Neural cell (in vitro differentiated cells): ENCODE data around the gene OSGEP. TPM values are rescaled to one million over a fixed set of nuclear protein-coding genes. Genes with fewer than 3 reads are reported as not detected.

Experiments
- H2AFZ ChIP-seq: fragments of 200-600, 300-800 bp; sonication (generic), shearing (Covaris generic); 2 replicates; pipeline ENCODE4 v1.6.0; 2014; ENCODE audit warnings: low read depth, mild to moderate bottlenecking, antibody characterized with exemption, low read length, moderate library complexity
- H3F3A ChIP-seq: fragments of 200-600 bp; shearing (Covaris generic); 2 replicates; pipeline ENCODE4 v1.6.1; 2016; ENCODE audit warnings: mild to moderate bottlenecking, moderate library complexity, mixed read lengths, antibody characterized with exemption, low read length; ENCODE audit not compliant: insufficient read depth, poor library complexity, severe bottlenecking
- H3K27ac ChIP-seq: fragments of 200-600, 300-800 bp; sonication (generic), shearing (Covaris generic); 2 replicates; pipeline ENCODE4 v1.5.1; 2014; ENCODE audit warnings: mild to moderate bottlenecking, low read length, moderate library complexity
- H3K27me3 ChIP-seq: fragments of 300-800, 200-600 bp; sonication (generic), shearing (Covaris generic); 2 replicates; pipeline ENCODE4 v1.6.0; 2014; ENCODE audit warnings: mild to moderate bottlenecking, low read depth, low read length, moderate library complexity; ENCODE audit not compliant: insufficient read depth
- H3K36me3 ChIP-seq: fragments of 300-800, 200-600 bp; sonication (generic), shearing (Covaris generic); 2 replicates; pipeline ENCODE4 v1.5.1; 2014; ENCODE audit warnings: mild to moderate bottlenecking, antibody characterized with exemption, low read length, moderate library complexity; ENCODE audit not compliant: insufficient read depth
- H3K4me2 ChIP-seq: fragments of 300-800, 200-600 bp; sonication (generic), shearing (Covaris generic); 2 replicates; pipeline ENCODE4 v1.6.0; 2014; ENCODE audit warnings: mild to moderate bottlenecking, low read length
- H3K4me3 ChIP-seq: fragments of 300-800, 200-600 bp; sonication (generic), shearing (Covaris generic); 2 replicates; pipeline ENCODE4 v1.5.1; 2014; ENCODE audit warnings: mild to moderate bottlenecking, low read length, moderate library complexity
- H3K79me2 ChIP-seq: fragments of 200-600 bp; shearing (Covaris generic); replicated peaks from 2 replicates; pipeline ENCODE4 v1.6.0; 2014; ENCODE audit warnings: mild to moderate bottlenecking, low read length, moderate library complexity; ENCODE audit not compliant: insufficient read depth
- H3K9ac ChIP-seq: fragments of 300-800, 200-600 bp; sonication (generic), shearing (Covaris generic); 2 replicates; pipeline ENCODE4 v1.6.1; 2016; ENCODE audit warnings: mild to moderate bottlenecking, low read length, mixed read lengths
- H3K9me2 ChIP-seq: fragments of 200-600 bp; shearing (Covaris generic); 2 replicates; pipeline ENCODE4 v1.6.1; 2016; ENCODE audit warnings: mild to moderate bottlenecking, low read length, mixed read lengths; ENCODE audit not compliant: insufficient read depth
- H3K9me3 ChIP-seq: fragments of 200-600, 300-800 bp; sonication (generic), shearing (Covaris generic); 2 replicates; pipeline ENCODE4 v1.6.1; 2016; ENCODE audit warnings: mild to moderate bottlenecking, mixed run types, low read length, moderate library complexity, mixed read lengths
- H4K20me1 ChIP-seq: fragments of 200-600 bp; shearing (Covaris generic); 2 replicates; pipeline ENCODE4 v1.6.1; 2016; ENCODE audit warnings: mild to moderate bottlenecking, mixed run types; ENCODE audit not compliant: insufficient read depth
- CTCF ChIP-seq: fragments of 450-650 bp; IDR thresholded peaks from 2 replicates; pipeline ENCODE4 v1.5.1; 2014; ENCODE audit warnings: antibody characterized with exemption, mild to moderate bottlenecking, moderate library complexity; ENCODE audit not compliant: poor library complexity, severe bottlenecking
- EP300 ChIP-seq: fragments of 450-650 bp; conservative IDR thresholded peaks from 2 replicates; pipeline ENCODE4 v1.6.1; 2014; ENCODE audit warnings: antibody characterized with exemption, mild to moderate bottlenecking, moderate library complexity; ENCODE audit not compliant: poor library complexity, severe bottlenecking
- EZH2 ChIP-seq: fragments of 200-600, 300-800 bp; shearing (Covaris generic), sonication (generic); IDR thresholded peaks from 2 replicates; pipeline ENCODE4 v1.6.1; 2014; ENCODE audit warnings: antibody characterized with exemption, low read length, borderline replicate concordance, mild to moderate bottlenecking; ENCODE audit not compliant: insufficient read depth, poor library complexity, severe bottlenecking
- MXI1 ChIP-seq: fragments of 450-650 bp; conservative IDR thresholded peaks from 2 replicates; pipeline ENCODE4 v1.6.1; 2014; ENCODE audit warnings: antibody characterized with exemption, mild to moderate bottlenecking; ENCODE audit not compliant: poor library complexity, severe bottlenecking
- POLR2AphosphoS5 ChIP-seq: IDR thresholded peaks from 2 replicates; pipeline ENCODE4 v1.6.1; 2012
- RAD21 ChIP-seq: fragments of 450-650 bp; conservative IDR thresholded peaks from 2 replicates; pipeline ENCODE4 v1.6.1; 2014; ENCODE audit warnings: antibody characterized with exemption, mild to moderate bottlenecking, moderate library complexity
- REST ChIP-seq: IDR thresholded peaks from 2 replicates; pipeline ENCODE4 v1.6.1; 2012; ENCODE audit warnings: borderline replicate concordance
- SMC3 ChIP-seq: fragments of 450-650 bp; conservative IDR thresholded peaks from 2 replicates; pipeline ENCODE4 v1.6.1; 2014; ENCODE audit warnings: antibody characterized with exemption, mild to moderate bottlenecking, moderate library complexity; ENCODE audit not compliant: poor library complexity
- TAF1 ChIP-seq: IDR thresholded peaks from 2 replicates; pipeline ENCODE4 v1.6.1; 2012; ENCODE audit warnings: low read depth
- polyA plus RNA-seq: library from polyadenylated mRNA; depleted of rRNA; stranded (reverse); fragments of >200 nt; gene quantifications from 2 replicates; pipeline ENCODE4 v1.2.3, GENCODE V29; 2014

OSGEP gene
- polyA plus RNA-seq, 1 donor from 2014 or later = 264 TPM

- Histone ChIP-seq H3K27me3 (no peaks in the 10 kb centered on the region), H3K4me2 (peak overlapping the region; percentile 98), H4K20me1 (no peaks in the 10 kb centered on the region), H3K36me3 (no peaks in the 10 kb centered on the region), H3K9me2 (no peaks in the 10 kb centered on the region), H3K4me3 (peak overlapping the region; percentile 98), H3F3A (no peaks in the 10 kb centered on the region), H3K9me3 (no peaks in the 10 kb centered on the region), H3K79me2 (no peaks in the 10 kb centered on the region), H2AFZ (peak overlapping the region; percentile 94), H3K27ac (peak overlapping the region; percentile 53), H3K9ac (peak overlapping the region; percentile 77)
- TF ChIP-seq CTCF = no peak
- TF ChIP-seq RAD21 = no peak
These were observed 15.4 kb upstream of the OSGEP start for GRCh38 chr14:20469890-20470602.

GRCh38 chr14:20469242-20469889 is 14.8 kb upstream of the OSGEP start, which contains the start of gene PNP:
TSS of gene PNP (plus strand) at chr14:20469406. CDS start at chr14:20469525, 119 bp downstream.
- Histone ChIP-seq H3F3A (no peaks in the 10 kb centered on the region), H3K9me3 (no peaks in the 10 kb centered on the region), H3K79me2 (no peaks in the 10 kb centered on the region), H3K27ac (peak within 1 kb of the TSS; percentile 53), H3K4me2 (peak within 1 kb of the TSS; percentile 98), H3K36me3 (no peaks in the 10 kb centered on the region), H4K20me1 (no peaks in the 10 kb centered on the region), H3K27me3 (no peaks in the 10 kb centered on the region), H3K9ac (peak within 1 kb of the TSS; percentile 77), H3K4me3 (peak within 1 kb of the TSS; percentile 98), H3K9me2 (no peaks in the 10 kb centered on the region), H2AFZ (peak within 1 kb of the TSS; percentile 94)
- peak; percentile 44 for TF ChIP-seq SMC3
- peak; percentile 63 for TF ChIP-seq TAF1
- TF ChIP-seq EZH2 = no peak
- peak; percentile 6 for TF ChIP-seq EP300
- peak; percentile 73 for TF ChIP-seq REST
- no peak for TF ChIP-seq CTCF
- TF ChIP-seq RAD21 = peak; percentile 35
- peak; percentile 83 for TF ChIP-seq POLR2AphosphoS5
- TF ChIP-seq MXI1 = peak; percentile 65
